ENCODE measurements around the gene FCHSD2.
"Not testable (repeated sequence)": the region's sequence is repeated elsewhere in the genome, so short reads cannot be mapped to it uniquely, and the experiment has no call there.

FCHSD2 gene

DNA sequence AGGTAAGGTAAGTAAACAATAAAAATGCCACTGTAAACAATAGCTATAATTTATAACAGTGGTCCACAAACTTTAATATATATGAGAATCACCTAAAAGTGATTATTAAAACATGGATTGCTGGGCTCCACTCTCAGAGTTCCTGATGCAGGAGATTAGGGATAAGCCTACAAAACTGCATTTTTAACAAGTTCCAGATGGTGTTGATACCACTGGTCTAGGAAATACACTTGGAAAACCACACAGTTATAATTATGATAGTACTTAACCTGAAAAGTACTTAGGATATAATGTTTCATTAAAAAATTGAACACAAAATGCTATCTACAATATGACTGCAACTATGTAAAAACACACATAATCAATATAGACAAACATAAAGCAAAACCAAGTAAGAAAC is 20.4 kb downstream of the FCHSD2 start:
- no peak for DNase-seq (ENCODE audit: low read depth)

- DNase-seq (ENCODE audit: low read depth): no peak
Observed at GRCh38 chr11:73117071-73117470, 25.0 kb downstream of the FCHSD2 start.

DNA sequence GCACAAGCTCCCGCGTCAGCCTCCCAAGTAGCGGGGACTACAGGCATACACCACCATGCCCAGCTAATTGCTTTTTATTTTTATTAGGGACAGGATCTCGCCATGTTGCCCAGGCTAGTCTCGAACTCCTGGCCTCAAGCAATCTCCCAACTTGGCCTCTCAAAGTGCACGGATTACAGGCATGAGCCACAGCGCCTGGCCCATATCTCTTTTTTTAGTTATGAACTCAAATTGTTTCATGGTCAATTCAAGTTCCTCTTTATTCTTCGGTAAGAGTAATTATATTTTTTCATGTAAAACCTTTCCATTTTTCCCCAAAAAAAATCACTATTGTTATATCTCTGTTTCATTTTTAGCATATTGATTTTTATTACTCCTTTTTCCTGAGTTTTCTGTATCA is 25.5 kb downstream of the FCHSD2 start:
- DNase-seq (ENCODE audit: low read depth): no peak

DNA sequence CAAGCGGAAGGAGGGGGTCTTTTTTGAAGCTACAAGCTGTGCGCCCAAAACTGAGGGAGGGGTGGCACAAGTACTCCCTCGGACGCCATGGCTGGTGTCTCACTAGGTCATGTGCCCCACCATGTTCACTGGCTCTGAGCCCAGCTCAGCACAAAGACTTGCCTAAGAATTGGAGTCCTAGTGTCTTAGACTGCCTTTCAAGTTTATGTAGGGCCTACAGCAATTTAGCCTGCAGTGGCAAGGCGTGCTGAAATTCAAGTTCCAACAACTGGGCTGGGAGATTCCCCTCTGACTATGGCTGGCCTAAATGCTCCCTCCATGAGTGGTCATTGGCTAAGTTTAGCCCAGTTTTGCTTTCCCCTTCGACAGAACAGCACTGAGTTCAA is 27.3 kb downstream of the FCHSD2 start:
- DNase-seq (ENCODE audit: low read depth): no peak

DNA sequence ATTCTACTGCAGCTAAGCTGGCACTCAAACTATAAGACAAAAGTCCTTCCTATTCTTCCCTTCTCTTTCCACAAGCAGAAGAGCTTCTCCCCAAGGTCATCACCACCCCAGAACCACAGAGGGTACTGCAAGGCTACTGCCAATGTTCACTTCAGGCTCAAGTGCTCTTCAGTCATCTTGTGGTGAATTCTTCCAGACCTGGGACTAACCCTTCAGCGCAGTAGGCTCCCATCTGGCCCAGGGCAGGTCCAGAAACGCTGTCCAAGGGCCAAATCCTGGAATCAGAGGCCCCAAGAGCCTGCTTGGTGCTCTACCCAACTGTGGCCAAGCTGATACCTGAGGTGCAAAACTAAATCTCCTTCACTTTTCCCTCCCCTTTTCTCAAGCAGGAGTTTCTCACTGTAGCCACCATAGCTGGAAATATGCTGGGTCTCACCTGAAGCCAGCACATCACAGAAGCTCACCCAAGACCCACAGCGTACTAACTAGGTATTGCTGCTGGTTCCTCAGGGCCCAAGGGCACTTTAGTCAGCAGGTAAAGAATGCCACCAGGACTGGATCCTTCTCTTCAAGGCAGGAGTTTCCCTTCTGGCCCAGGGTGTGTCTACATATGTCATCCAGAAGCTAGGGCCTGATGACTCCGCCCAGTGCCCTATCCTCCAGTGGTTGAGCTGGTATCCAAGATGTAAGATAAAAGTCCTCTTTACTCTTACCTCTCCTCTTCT is 27.8 kb downstream of the FCHSD2 start:
- DNase-seq (ENCODE audit: low read depth): no peak

GRCh38 chr11:73113426-73113825 is 28.7 kb downstream of the FCHSD2 start:
- DNase-seq (ENCODE audit: low read depth): no peak

- DNase-seq (ENCODE audit: low read depth): no peak
Observed at GRCh38 chr11:73107597-73107996, 34.5 kb downstream of the FCHSD2 start.

DNA sequence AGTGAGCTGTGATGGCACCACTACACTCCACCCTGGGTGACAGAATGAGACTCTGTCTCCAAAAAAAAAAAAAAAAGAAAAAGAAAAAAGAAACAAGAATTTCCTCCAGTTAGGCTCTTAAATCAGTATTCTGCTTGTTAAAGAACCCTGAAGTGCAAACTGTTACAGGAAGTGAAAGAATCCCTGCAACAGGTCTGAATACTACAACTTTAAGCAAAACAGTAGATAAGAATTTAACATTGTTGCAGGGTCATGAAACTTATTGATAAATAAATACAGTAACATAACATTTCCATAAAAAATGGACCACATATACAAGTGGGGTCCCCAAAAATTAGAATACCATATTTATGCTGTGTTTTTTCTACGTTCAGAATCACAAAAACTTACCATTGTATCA is 35.8 kb downstream of the FCHSD2 start:
- DNase-seq (ENCODE audit: low read depth): no peak

GRCh38 chr11:73100578-73100977 is 41.5 kb downstream of the FCHSD2 start:
- no peak for DNase-seq (ENCODE audit: low read depth)

- no peak for DNase-seq (ENCODE audit: low read depth)
Observed at GRCh38 chr11:73099512-73100266, 42.4 kb downstream of the FCHSD2 start.

DNA sequence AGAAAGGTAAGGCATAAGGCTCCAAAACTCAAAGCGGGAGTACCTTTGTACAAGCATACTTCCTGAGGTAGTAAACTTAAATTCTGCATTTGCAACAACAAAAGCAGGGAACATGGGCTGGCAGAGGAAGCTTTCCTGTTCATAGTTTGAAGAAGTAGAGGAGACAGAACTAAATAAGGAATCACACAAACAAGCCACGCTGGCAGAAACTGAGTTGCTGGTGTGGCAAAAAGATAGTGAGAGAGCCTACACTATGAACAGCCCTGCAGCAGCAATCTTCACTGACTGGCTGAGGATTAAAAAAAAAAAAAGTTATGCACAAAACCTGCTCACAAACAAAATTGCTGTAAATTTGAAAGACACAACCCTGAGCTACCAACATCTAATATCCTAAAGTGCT is 46.5 kb downstream of the FCHSD2 start:
- no peak for DNase-seq (ENCODE audit: low read depth)

DNA sequence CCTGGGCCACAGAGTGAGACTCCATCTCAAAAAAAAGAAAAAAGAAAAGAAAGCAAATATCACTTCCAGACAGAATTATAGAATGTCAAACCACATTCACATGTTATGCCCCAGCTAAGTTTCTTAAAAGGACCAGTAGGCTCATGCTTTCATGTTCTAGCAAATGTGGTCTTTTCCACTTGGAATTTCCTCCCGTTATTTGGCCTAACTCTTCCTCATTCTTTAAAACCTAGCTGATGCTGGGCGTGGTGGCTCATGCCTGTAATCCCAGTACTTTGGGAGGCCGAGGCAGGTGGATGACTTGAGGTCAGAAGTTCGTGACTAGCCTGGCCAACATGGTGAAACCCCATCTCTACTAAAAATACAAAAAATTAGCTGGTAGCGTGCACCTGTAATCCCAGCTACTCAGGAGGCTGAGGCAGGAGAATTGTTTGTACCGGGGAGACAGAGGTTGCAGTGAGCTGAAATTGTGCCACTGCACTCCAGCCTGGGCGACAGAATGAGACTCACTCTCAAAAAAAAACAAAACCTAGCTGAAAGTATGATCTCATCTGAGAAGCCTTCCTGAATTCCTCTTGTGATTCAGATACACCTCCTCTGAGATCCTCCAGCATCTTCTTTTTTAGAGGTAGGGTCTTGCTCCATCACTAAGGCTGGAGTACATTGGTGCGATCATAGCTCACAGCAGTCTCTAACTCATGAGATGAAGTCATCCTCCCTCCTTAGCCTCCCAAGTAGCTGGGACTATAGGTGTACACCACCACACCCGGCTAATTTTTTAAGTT is 50.4 kb downstream of the FCHSD2 start:
- DNase-seq (ENCODE audit: low read depth): no peak

- no peak for DNase-seq (ENCODE audit: low read depth)
Observed at GRCh38 chr11:73087730-73088129, 54.4 kb downstream of the FCHSD2 start.

GRCh38 chr11:73085189-73085875 is 56.8 kb downstream of the FCHSD2 start:
- no peak for DNase-seq (ENCODE audit: low read depth)

DNA sequence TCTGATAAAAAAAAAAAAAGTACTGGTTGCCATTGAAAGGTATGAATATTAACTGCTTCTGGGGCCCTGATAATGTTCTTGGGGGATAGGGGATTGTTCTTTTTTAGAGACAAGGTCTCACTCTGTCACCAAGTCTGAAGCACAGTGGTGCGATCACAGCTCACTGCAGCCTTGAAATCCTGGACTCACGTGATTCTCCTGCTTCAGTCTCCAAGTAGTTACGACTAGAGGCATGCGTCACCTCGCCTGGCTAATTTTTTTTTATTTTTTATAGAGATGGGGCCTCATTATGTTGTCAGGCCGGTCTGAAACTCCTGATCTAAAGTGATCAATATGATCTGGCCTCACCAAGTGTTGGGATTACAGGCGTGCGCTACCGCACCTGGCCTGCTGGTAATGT is 63.5 kb downstream of the FCHSD2 start:
- no peak for DNase-seq (ENCODE audit: low read depth)

GRCh38 chr11:73077454-73077853 is 64.7 kb downstream of the FCHSD2 start:
- DNase-seq (ENCODE audit: low read depth): no peak

GRCh38 chr11:73074319-73074718 is 67.8 kb downstream of the FCHSD2 start:
- no peak for DNase-seq (ENCODE audit: low read depth)

DNA sequence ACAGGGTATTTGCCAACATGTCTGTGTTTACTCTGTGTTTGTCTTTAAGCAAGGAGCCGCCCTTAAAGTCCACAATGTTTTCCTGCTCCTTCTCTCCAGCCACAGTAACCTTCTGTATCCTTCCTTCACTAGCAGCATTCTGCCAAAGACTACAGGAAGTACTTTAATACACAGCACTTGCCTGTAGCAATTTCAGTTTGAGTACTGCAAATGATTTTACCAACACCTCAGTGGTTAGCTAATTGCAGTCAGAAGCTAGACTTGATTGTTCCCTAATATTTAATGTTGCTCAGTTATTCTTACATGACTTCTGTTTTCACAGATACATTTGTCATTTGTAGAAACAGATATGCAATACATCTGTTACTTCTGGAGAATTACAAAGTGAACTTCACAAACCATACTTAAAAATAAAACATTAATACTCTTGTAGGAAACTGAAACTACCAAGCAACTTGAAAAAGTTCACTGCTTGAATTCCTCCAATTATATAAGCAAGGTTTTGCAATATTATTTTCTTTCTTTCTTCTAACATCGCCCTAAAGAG is 69.1 kb downstream of the FCHSD2 start:
- DNase-seq (ENCODE audit: low read depth): no peak

GRCh38 chr11:73070653-73071052 is 71.5 kb downstream of the FCHSD2 start:
- no peak for DNase-seq (ENCODE audit: low read depth)

DNA sequence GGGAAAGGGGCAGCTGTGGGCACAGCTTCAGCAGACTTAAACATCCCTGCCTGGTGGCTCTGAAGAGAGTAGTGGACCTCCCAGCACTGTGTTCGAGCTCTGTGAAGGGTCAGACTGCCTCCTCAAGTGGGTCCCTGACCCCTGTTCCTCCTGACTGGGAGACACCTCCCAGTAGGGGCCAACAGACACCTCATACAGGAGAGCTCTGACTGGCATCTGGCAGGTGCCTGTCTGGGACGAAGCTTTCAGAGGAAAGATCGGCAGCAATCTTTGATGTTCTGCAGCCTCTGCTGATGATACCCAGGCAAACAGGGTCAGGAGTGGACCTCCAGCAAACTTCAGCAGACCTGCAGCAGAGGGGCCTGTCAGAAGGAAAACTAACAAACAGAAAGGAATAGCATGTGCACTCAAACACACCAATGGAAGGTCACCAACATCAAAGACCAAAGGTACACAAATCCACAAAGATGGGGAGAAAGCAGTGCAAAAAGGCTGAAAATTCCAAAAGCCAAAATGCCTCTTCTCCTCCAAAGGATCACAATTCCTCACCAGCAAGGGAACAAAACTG is 80.2 kb downstream of the FCHSD2 start:
- DNase-seq (ENCODE audit: low read depth): not testable (repeated sequence)

- not testable (repeated sequence) for DNase-seq (ENCODE audit: low read depth)
Observed at GRCh38 chr11:73061434-73061833, 80.7 kb downstream of the FCHSD2 start.

- DNase-seq (ENCODE audit: low read depth): no peak
Observed at GRCh38 chr11:73059915-73060314, 82.2 kb downstream of the FCHSD2 start.
